HepG2 (cell line): ENCODE results near the gene SH2D7. TPM values are rescaled to one million over a fixed set of nuclear protein-coding genes. Genes with fewer than 3 reads are reported as not detected.
A peak's percentile ranks its signal among the peaks of the same experiment; 100 is the strongest.

Experiments
- ATAC-seq: fragments of 200-7000 bp; cut with Tn5 transposase; 3 replicates; pipeline ENCODE4 v1.9.1; 2020; ENCODE audit warnings: mild to moderate bottlenecking, moderate library complexity
- BruUV-seq: library from RNA; stranded (reverse); fragments of 400-500 nt; replicated peaks from 2 replicates; lab custom pipeline; 2021; lab: Mats Ljungman, UMichigan
- CTCF ChIA-PET: fragments of 300-600 bp; formaldehyde crosslinking; extraction: SDS; loops from one replicate; lab custom pipeline; 2021; ENCODE audit warnings: low total read pairs, inconsistent platforms, low intra/inter-chr PET ratio; lab: Yijun Ruan, JAX
- POLR2A ChIA-PET: fragments of 350-600 bp; sonication (Branson Sonifier 250); formaldehyde crosslinking; loops from one replicate; lab custom pipeline; 2020; ENCODE audit warnings: antibody characterized with exemption, inconsistent platforms; lab: Yijun Ruan, JAX
- DNase-seq: peaks from one replicate; pipeline ENCODE4 v3.0.0-alpha.2; 2015; ENCODE audit warnings: low spot score
- FAIRE-seq: peaks from 3 replicates; lab custom pipeline; 2011; peaks lifted over from hg19 to GRCh38; lab: Jason Lieb, UNC
- H2AFZ ChIP-seq: one replicate; pipeline ENCODE4 v1.6.1; 2011; ENCODE audit warnings: low read length, inconsistent platforms
- H3K27ac ChIP-seq: fragments of 300-600 bp; 3 replicates; pipeline ENCODE4 v1.8.0; 2011; ENCODE audit warnings: mixed run types, mild to moderate bottlenecking, mixed read lengths, low read length, inconsistent platforms; ENCODE audit not compliant: insufficient read depth; ENCODE audit errors: extremely low read length
- H3K27me3 ChIP-seq, 2 experiments: fragments of 200-600 bp in 1 of 2; 2 replicates in 1 of 2; 3 replicates in 1 of 2; pipeline versions ENCODE4 v1.6.0 to v1.8.0; 2011; ENCODE audit warnings: low read length in 2 of 2, mild to moderate bottlenecking in 2 of 2, moderate library complexity in 2 of 2, inconsistent platforms in 1 of 2; ENCODE audit not compliant: insufficient read depth in 2 of 2, control insufficient read depth in 1 of 2
- H3K36me3 ChIP-seq, 2 experiments: fragments of 200-600 bp in 1 of 2; replicated peaks in 1 of 2; 2 replicates in 1 of 2; 3 replicates in 1 of 2; pipeline versions ENCODE4 v1.5.1 to v1.8.0; 2011; ENCODE audit warnings: low read length in 2 of 2, inconsistent platforms in 1 of 2; ENCODE audit not compliant: insufficient read depth in 2 of 2, control insufficient read depth in 1 of 2
- H3K4me1 ChIP-seq: 2 replicates; pipeline ENCODE4 v1.5.1; 2012; ENCODE audit warnings: low read length, inconsistent platforms; ENCODE audit not compliant: insufficient read depth
- H3K4me2 ChIP-seq: 2 replicates; pipeline ENCODE4 v1.6.0; 2011; ENCODE audit warnings: low read depth, low read length, inconsistent platforms
- H3K4me3 ChIP-seq, 3 experiments: fragments of 200-600 bp in 1 of 3; sonication (generic), shearing (Covaris generic) in 1 of 3; replicated peaks in 1 of 3; 2 replicates each; pipeline ENCODE4 v1.5.1; 2011 to 2016; ENCODE audit warnings: low read length in 3 of 3, inconsistent platforms in 2 of 3, low read depth in 2 of 3, mild to moderate bottlenecking in 2 of 3, control low read depth in 1 of 3, mixed read lengths in 1 of 3; ENCODE audit not compliant: insufficient read depth in 1 of 3
- H3K79me2 ChIP-seq: one replicate; pipeline ENCODE4 v1.6.1; 2011; ENCODE audit warnings: low read length, inconsistent platforms; ENCODE audit not compliant: insufficient read depth
- H3K9ac ChIP-seq: 2 replicates; pipeline ENCODE4 v1.6.0; 2011; ENCODE audit warnings: mild to moderate bottlenecking, low read depth, low read length, inconsistent platforms; ENCODE audit not compliant: insufficient read depth
- H3K9me3 ChIP-seq: 2 replicates; pipeline ENCODE4 v1.5.1; 2012; ENCODE audit warnings: mild to moderate bottlenecking, low read length
- H4K20me1 ChIP-seq: 2 replicates; pipeline ENCODE4 v1.6.0; 2011; ENCODE audit warnings: inconsistent platforms, mild to moderate bottlenecking, low read length, moderate library complexity; ENCODE audit not compliant: insufficient read depth
- ASH2L ChIP-seq: fragments of 300-600, 200-600 bp; sonication (generic); IDR thresholded peaks from 2 replicates; pipeline ENCODE4 v1.7.0; 2017; ENCODE audit warnings: low read depth, mild to moderate bottlenecking, moderate library complexity, mixed read lengths, low read length; ENCODE audit not compliant: insufficient read length
- CTCF ChIP-seq: sonication (generic); formaldehyde crosslinking; IDR thresholded peaks from 2 replicates; pipeline ENCODE4 v1.5.0; 2020; ENCODE audit warnings: mild to moderate bottlenecking, missing genetic modification reagents, moderate library complexity
- HMGA1 ChIP-seq: sonication (generic); formaldehyde crosslinking; conservative IDR thresholded peaks from 2 replicates; pipeline ENCODE4 v1.4.0; 2020; ENCODE audit warnings: missing genetic modification reagents
- ZNF629 ChIP-seq: sonication (generic); formaldehyde crosslinking; conservative IDR thresholded peaks from 2 replicates; pipeline ENCODE4 v1.5.0; 2020; ENCODE audit warnings: missing genetic modification reagents
- WGBS: methylation state at CpG from one replicate; pipeline ENCODE4 v1.1.6; 2017; ENCODE audit warnings: low lambda C conversion rate; 5-methylcytosine and 5-hydroxymethylcytosine counted together
- in situ Hi-C: cut with HindIII; loops from 2 replicates; pipeline ENCODE4 v1.10.0; 2017; ENCODE audit warnings: low pct_unique_long_range_greater_than_20kb; ENCODE audit not compliant: extremely low pct_ligation_motif_present
- intact Hi-C: fragments of 100-400 bp; cut with micrococcal nuclease; formaldehyde crosslinking; loops from one replicate; pipeline ENCODE4 v1.10.0; 2022; ENCODE audit not compliant: unreplicated experiment
- polyA plus RNA-seq, 8 experiments: library from polyadenylated mRNA; depleted of rRNA in 3 of 8; stranded (reverse) in 7 of 8; unstranded in 1 of 8; fragments of >200 nt; fragmentation: Illumina TruSeq in 4 of 8; extraction: Trizol in 4 of 8; gene quantifications; 2 replicates each; pipeline versions ENCODE4 v1.2.1 to v1.2.3, GENCODE V29; 2011 to 2016; ENCODE audit warnings: low read depth in 4 of 8, missing spikeins in 1 of 8, mixed read lengths in 1 of 8; ENCODE audit not compliant: insufficient read depth in 1 of 8
- total RNA-seq, 5 experiments: library from RNA; depleted of rRNA; stranded (reverse); fragments of >200 nt; fragmentation: Illumina TruSeq; extraction: Trizol; gene quantifications; 2 replicates each; pipeline ENCODE4 v1.2.3, GENCODE V29; 2016; ENCODE audit warnings: low read depth in 1 of 5

Gene SH2D7
- total and polyA plus RNA-seq, 2 of the 13 experiments (the other 11 are each of a cell fraction or from before 2014, with no cell fraction given), result not detected

- WGBS, result 3% methylated on average over 1 of the region's 1 CpG
- FAIRE-seq (no peak), DNase-seq (no peak)
- in situ Hi-C loops, result no loop called here
- intact Hi-C loops, result no loop called here
- Histone ChIP-seq H4K20me1 (no peaks in the 10 kb centered on the region), H3K4me2 (no peak overlapping the region), H3K9ac (no peak overlapping the region), H3K27me3 (peaks cover 0 to 4% of the 10 kb centered on the region in 2 experiments; a peak in 2 of 5 replicates), H2AFZ (no peak overlapping the region), H3K4me1 (peaks cover 31% of the 10 kb centered on the region), H3K9me3 (no peaks in the 10 kb centered on the region), H3K27ac (no peak overlapping the region), H3K4me3 (no peak overlapping the region), H3K36me3 (no peaks in the 10 kb centered on the region)
- no TSS peak for BruUV-seq
- CTCF ChIA-PET, result no interaction called here
- TF ChIP-seq ASH2L (no peak), ZNF629 (peak; percentile 40; the same call in 1 of the 2 replicates)
- TF ChIP-seq, all 625 proteins: peak for 1
- POLR2A ChIA-PET, result no interaction called here
- no peaks in the 10 kb centered on the region for H3K79me2 ChIP-seq
- ATAC-seq, result no peak
Measured at GRCh38 chr15:78102211-78102610, 9.8 kb downstream of the SH2D7 start.

- POLR2A ChIA-PET, result no interaction called here
Measured at GRCh38 chr15:78102741-78103140, 10.4 kb downstream of the SH2D7 start.

More at GRCh38 chr15:78102741-78103140, 10.4 kb downstream of the SH2D7 start:
- Histone ChIP-seq H2AFZ (no peak overlapping the region), H3K27me3 (peaks cover 0 to 4% of the 10 kb centered on the region in 2 experiments; a peak in 2 of 5 replicates), H3K4me2 (no peak overlapping the region), H3K4me1 (peaks cover 31% of the 10 kb centered on the region), H3K36me3 (no peaks in the 10 kb centered on the region), H3K9me3 (no peaks in the 10 kb centered on the region), H3K4me3 (no peak overlapping the region), H3K27ac (no peak overlapping the region), H3K9ac (no peak overlapping the region), H4K20me1 (no peaks in the 10 kb centered on the region), H3K79me2 (no peaks in the 10 kb centered on the region)
- 28% methylated on average over 6 of the region's 6 CpGs for WGBS
- CTCF ChIA-PET, result no interaction called here
- intact Hi-C loops (no loop called here), in situ Hi-C loops (no loop called here)
- TF ChIP-seq CTCF (CRISPR knock-in tag) (0 out of 2 replicates have a peak, but pooled peaks have one; percentile 8), HMGA1 (CRISPR knock-in tag) (no peak)
- ATAC-seq, result no peak
- FAIRE-seq, result no peak
- no peak for DNase-seq
- no TSS peak for BruUV-seq
